Activated CD8-positive, alpha-beta T cell treated with anti-CD3 and anti-CD28 coated beads for 36 hours (primary cell): ENCODE data around the gene SERINC1. TPM values are rescaled to one million over a fixed set of nuclear protein-coding genes. Genes with fewer than 3 reads are reported as not detected.
A peak's percentile ranks its signal among the peaks of the same experiment; 100 is the strongest.
"Not testable (repeated sequence)": the region's sequence is repeated elsewhere in the genome, so short reads cannot be mapped to it uniquely, and the experiment has no call there.

ENCODE experiments used
- ATAC-seq: fragments of 200-7000 bp; cut with Tn5 transposase; one replicate; pipeline ENCODE4 v1.10.0; 2021; ENCODE audit warnings: mild to moderate bottlenecking, moderate library complexity
- CTCF ChIA-PET: fragments of 350-600 bp; sonication (Branson Sonifier 250); formaldehyde crosslinking; loops from one replicate; lab custom pipeline; 2021; ENCODE audit warnings: antibody characterized with exemption; lab: Charles Lee
- POLR2A ChIA-PET: fragments of 350-600 bp; sonication (Branson Sonifier 250); formaldehyde crosslinking; loops from one replicate; lab custom pipeline; 2021; ENCODE audit warnings: antibody characterized with exemption; lab: Charles Lee
- DNase-seq: peaks from one replicate; pipeline ENCODE4 v3.0.0-alpha.2; 2020
- H3K27ac Mint-ChIP-seq: one replicate; pipeline ENCODE4 v1.8.0; 2021; ENCODE audit warnings: mild to moderate bottlenecking, mixed read lengths
- H3K27me3 Mint-ChIP-seq: one replicate; pipeline ENCODE4 v1.8.0; 2021; ENCODE audit warnings: mixed read lengths
- H3K36me3 Mint-ChIP-seq: one replicate; pipeline ENCODE4 v1.8.0; 2021; ENCODE audit warnings: low read depth, mixed read lengths
- H3K4me1 Mint-ChIP-seq: one replicate; pipeline ENCODE4 v1.8.0; 2021; ENCODE audit warnings: low read depth, mixed read lengths
- H3K4me3 Mint-ChIP-seq: one replicate; pipeline ENCODE4 v1.8.0; 2021; ENCODE audit warnings: mild to moderate bottlenecking, moderate library complexity, mixed read lengths
- H3K9me3 Mint-ChIP-seq: one replicate; pipeline ENCODE4 v1.8.0; 2021; ENCODE audit warnings: mixed read lengths
- CTCF ChIP-seq: fragments of 200-600 bp; IDR thresholded peaks from one replicate; pipeline ENCODE4 v1.8.0; 2022; ENCODE audit warnings: antibody characterized with exemption, mild to moderate bottlenecking
- intact Hi-C: fragments of 100-400 bp; cut with micrococcal nuclease; formaldehyde crosslinking; loops from one replicate; pipeline ENCODE4 v1.10.0; 2022
- total RNA-seq, 2 experiments: library from RNA; stranded (reverse); gene quantifications; one replicate each; pipeline ENCODE4 v1.2.3, GENCODE V29; 2021

The SERINC1 gene
- total RNA-seq = 10 to 100 TPM; 40.2 to 40.5 TPM

GRCh38 chr6:122471107-122472021 lies at the start of gene SERINC1:
TSS of gene SERINC1 (minus strand) at chr6:122471807. CDS start at chr6:122471737, 70 bp downstream.
- Mint-ChIP-seq H3K4me3 (peak within 1 kb of the TSS; percentile 94), H3K9me3 (no peaks in the 10 kb centered on the region), H3K4me1 (peaks cover 36% of the 10 kb centered on the region), H3K27ac (peak within 1 kb of the TSS; percentile 98), H3K27me3 (no peaks in the 10 kb centered on the region), H3K36me3 (peaks cover 22% of the 10 kb centered on the region)
- ATAC-seq = peak; percentile 98
- intact Hi-C loops = loop anchor here (2.0 kb wide), 1 partner anchor 71 kb away; no protein-coding TSS in a partner anchor
- DNase-seq = peak; percentile 96
- ChIA-PET CTCF (interaction anchor here (1.8 to 5.3 kb wide), 4 partner anchors 12 to 89 kb away, joined by 4 to 31 read pairs (median 16); no protein-coding TSS in a partner anchor), POLR2A (interaction anchor here (0.6 to 2.0 kb wide), 11 partner anchors 9 to 77 kb away, joined by 3 to 19 read pairs (median 3); partner anchors contain the start of gene HSF2)
- no peak for TF ChIP-seq CTCF

- intact Hi-C loops = no loop called here
- TF ChIP-seq CTCF = no peak
- Mint-ChIP-seq H3K27me3 (no peaks in the 10 kb centered on the region), H3K4me1 (no peaks in the 10 kb centered on the region), H3K4me3 (no peak overlapping the region), H3K9me3 (peaks cover 11% of the 10 kb centered on the region), H3K36me3 (no peaks in the 10 kb centered on the region), H3K27ac (no peak overlapping the region)
- DNase-seq (no peak), ATAC-seq (no peak)
- ChIA-PET CTCF (interaction anchor here (1.2 kb wide), 1 partner anchor 19 kb away, joined by 3 read pairs; no protein-coding TSS in a partner anchor), POLR2A (no interaction called here)
Measured at GRCh38 chr6:122511193-122511924, 39.8 kb upstream of the SERINC1 start.

GRCh38 chr6:122505170-122505569 lies 33.6 kb upstream of the SERINC1 start:
- H3K27me3 Mint-ChIP-seq, CTCF ChIA-PET, H3K4me1 Mint-ChIP-seq, intact Hi-C loops, H3K27ac Mint-ChIP-seq, ATAC-seq, H3K36me3 Mint-ChIP-seq, POLR2A ChIA-PET, DNase-seq, H3K4me3 Mint-ChIP-seq: not testable (repeated sequence)
- H3K9me3 Mint-ChIP-seq = peaks cover 48% of the 10 kb centered on the region

GRCh38 chr6:122501475-122501874 lies 29.9 kb upstream of the SERINC1 start:
- peaks cover 60% of the 10 kb centered on the region for H3K9me3 Mint-ChIP-seq
- peaks cover 6% of the 10 kb centered on the region for H3K27me3 Mint-ChIP-seq
- no peak for TF ChIP-seq CTCF
- ChIA-PET POLR2A (no interaction called here), CTCF (interaction anchor here (2.3 kb wide), 1 partner anchor 10 kb away, joined by 12 read pairs; no protein-coding TSS in a partner anchor)
- H3K4me3 Mint-ChIP-seq = no peak overlapping the region
- DNase-seq (no peak), ATAC-seq (no peak)
- intact Hi-C loops = no loop called here
- no peak overlapping the region for H3K27ac Mint-ChIP-seq
- H3K36me3 Mint-ChIP-seq = peaks cover 6% of the 10 kb centered on the region
- H3K4me1 Mint-ChIP-seq = no peaks in the 10 kb centered on the region

- no peak overlapping the region for H3K27ac Mint-ChIP-seq
- CTCF ChIA-PET = interaction anchor here (11.0 kb wide), 1 partner anchor 35 kb away, joined by 242 read pairs; no protein-coding TSS in a partner anchor
- intact Hi-C loops = loop anchor here (10.0 kb wide), 1 partner anchor 229 kb away; no protein-coding TSS in a partner anchor
- peaks cover 9% of the 10 kb centered on the region for H3K4me1 Mint-ChIP-seq
- no peak for TF ChIP-seq CTCF
- POLR2A ChIA-PET = interaction anchor here (0.5 kb wide), 1 partner anchor 311 kb away, joined by 3 read pairs; no protein-coding TSS in a partner anchor
- H3K9me3 Mint-ChIP-seq = peaks cover 26% of the 10 kb centered on the region
- H3K36me3 Mint-ChIP-seq = peaks cover 1% of the 10 kb centered on the region
- DNase-seq = peak; percentile 35
- H3K27me3 Mint-ChIP-seq = peaks cover 6% of the 10 kb centered on the region
- ATAC-seq = peak; percentile 58
- no peak overlapping the region for H3K4me3 Mint-ChIP-seq
Measured at GRCh38 chr6:122495612-122496011, 24.0 kb upstream of the SERINC1 start.
